CD4-positive, alpha-beta T cell treated with Interleukin-1 beta for 1 hour (primary cell): Measurements from ENCODE around the gene YJEFN3.

Experiments used
- DNase-seq, 2 donors: peaks; one replicate each; pipeline ENCODE4 v3.0.0-alpha.2; 2020 to 2022

YJEFN3 gene

DNA sequence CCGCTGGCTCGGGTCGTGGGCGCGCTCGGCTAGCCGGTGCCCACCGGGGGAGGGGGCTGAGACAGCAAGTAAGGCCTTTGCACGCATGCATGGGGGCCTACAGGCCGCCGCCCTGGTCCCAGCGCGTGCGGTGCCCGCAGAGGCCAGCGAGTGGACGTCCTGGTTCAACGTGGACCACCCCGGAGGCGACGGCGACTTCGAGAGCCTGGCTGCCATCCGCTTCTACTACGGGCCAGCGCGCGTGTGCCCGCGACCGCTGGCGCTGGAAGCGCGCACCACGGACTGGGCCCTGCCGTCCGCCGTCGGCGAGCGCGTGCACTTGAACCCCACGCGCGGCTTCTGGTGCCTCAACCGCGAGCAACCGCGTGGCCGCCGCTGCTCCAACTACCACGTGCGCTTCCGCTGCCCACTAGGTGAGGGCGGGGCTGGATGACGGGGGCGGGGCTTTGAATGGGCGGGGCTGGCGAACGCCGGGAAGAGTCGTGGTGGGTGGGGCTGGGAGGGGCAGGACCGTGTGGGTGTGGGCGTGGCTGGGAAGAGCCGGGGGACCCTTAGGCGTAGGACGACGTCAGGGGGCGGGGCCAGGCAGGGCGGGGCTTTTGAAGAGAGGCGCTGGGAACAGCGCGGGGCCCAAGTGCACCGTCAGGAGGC is 11.5 kb downstream of the YJEFN3 start:
- DNase-seq, result peak; percentile 80 to 82

DNA sequence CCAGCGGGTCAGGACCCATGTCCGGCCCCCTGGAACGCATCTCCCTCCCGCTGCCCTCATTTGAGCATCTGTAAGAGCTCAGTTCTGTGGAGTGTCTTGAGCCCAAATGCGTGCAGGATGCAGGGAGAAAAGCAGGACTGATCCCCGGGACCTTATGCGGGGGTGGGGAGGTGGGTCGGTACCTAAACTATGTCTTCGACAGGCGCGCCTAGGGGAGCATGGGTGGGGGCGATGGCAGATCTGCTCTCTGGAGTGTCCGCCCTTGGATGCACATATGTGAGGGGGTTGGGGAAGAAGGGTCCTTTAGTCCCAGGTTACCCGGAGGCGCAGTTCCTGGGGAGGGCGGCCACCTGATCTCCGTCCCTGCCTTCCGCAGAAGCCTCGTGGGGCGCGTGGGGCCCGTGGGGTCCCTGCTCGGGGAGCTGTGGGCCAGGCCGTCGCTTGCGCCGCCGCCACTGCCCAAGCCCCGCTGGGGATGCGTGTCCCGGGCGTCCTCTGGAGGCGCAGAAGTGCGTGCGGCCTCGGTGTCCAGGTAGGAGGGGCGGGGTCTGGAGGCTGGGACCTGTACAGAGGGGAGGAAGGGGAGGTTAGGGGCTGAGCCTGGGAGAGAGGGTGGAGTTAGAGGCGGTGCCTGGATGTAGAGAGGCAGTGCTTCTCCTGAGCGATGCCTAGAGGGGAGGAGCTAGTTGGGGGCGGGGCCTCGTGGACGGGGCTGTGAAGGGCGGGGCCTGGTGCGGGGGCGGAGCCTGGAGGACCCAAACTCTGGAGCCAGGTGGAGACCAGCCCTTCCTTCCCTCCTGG is 12.2 kb downstream of the YJEFN3 start:
- peak; percentile 80 to 83 for DNase-seq

DNA sequence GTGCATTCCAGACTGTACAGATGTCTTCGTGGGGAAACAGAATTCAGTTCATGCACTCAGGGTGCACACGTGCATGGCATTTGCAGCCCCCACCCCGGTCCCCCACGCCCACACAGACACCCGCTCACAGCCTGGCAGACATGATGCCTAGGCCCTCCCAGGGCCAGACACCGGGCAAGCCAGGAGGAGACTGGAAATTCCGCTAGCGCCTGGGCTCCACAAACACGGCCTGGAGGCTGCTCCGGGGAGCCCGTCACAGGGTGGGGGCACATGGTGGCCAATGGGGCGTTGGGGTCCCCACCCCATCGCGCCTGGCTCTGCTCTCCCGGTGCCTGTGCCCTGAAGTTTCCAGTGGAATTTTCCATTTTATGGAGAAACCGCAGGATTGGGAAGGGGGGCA is 12.9 kb downstream of the YJEFN3 start:
- DNase-seq, result no peak

DNA sequence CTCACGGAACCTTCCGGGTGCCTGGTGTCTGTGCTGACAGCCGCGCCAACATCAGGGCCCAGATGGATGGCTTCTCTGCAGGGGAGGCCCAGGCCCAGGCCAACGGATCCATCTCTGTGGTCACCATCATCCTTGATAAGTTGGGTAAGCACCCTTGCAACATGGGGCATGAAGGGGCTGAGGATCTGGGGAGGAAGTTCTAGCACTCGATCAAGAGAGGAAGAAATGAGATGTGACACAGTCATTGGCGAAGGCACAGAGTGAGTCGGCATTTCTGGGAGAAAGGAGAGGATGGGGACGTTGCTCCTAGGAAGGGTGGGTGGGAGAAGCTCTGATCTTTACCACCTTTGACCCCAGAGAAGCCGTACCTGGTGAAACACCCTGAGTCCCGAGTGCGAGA is 13.8 kb downstream of the YJEFN3 start:
- peak in 1 of 2 donors; percentile 17 for DNase-seq

DNA sequence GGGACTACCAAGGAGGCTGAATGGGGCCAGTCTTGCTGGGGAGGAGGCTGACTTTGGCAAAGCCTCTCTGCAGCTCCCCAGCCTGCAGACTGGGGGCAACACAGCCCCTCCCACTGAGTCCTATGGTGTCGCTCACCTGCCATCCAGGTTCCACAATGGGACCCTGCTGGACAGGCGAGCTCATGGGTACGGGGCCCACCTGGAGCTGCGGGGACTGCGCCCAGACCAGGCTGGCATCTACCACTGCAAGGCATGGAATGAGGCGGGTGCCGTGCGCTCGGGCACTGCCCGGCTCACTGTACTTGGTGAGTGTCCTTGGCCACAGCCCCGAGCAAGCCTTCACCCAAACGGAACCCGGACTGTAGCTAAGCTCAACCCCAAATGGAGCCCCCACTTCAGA is 14.4 kb downstream of the YJEFN3 start:
- no peak for DNase-seq

DNA sequence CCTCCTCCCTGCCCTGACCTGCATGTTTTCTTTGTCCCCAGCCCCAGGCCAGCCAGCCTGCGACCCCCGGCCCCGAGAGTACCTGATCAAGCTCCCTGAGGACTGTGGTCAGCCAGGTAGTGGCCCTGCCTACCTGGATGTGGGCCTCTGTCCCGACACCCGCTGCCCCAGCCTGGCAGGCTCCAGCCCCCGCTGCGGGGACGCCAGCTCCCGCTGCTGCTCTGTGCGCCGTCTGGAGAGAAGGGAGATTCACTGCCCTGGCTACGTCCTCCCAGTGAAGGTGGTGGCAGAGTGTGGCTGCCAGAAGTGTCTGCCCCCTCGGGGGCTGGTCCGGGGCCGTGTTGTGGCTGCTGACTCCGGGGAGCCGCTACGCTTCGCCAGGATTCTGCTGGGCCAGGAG is 14.9 kb downstream of the YJEFN3 start:
- DNase-seq, result no peak

DNA sequence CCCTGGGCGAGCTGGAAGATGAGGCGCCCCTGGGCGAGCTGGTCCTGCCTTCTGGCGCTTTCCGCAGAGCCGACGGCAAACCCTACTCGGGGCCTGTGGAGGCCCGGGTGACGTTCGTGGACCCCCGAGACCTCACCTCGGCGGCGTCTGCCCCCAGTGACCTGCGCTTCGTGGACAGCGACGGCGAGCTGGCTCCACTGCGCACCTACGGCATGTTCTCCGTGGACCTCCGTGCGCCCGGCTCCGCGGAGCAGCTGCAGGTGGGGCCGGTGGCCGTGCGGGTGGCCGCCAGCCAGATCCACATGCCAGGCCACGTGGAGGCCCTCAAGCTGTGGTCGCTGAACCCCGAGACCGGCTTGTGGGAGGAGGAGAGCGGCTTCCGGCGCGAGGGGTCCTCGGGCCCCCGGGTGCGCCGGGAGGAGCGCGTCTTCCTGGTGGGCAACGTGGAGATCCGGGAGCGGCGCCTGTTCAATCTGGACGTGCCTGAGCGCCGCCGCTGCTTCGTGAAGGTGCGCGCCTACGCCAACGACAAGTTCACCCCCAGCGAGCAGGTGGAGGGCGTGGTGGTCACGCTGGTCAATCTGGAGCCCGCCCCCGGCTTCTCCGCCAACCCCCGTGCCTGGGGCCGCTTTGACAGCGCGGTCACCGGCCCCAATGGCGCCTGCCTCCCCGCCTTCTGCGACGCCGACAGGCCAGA is 15.7 kb downstream of the YJEFN3 start:
- no peak for DNase-seq

DNA sequence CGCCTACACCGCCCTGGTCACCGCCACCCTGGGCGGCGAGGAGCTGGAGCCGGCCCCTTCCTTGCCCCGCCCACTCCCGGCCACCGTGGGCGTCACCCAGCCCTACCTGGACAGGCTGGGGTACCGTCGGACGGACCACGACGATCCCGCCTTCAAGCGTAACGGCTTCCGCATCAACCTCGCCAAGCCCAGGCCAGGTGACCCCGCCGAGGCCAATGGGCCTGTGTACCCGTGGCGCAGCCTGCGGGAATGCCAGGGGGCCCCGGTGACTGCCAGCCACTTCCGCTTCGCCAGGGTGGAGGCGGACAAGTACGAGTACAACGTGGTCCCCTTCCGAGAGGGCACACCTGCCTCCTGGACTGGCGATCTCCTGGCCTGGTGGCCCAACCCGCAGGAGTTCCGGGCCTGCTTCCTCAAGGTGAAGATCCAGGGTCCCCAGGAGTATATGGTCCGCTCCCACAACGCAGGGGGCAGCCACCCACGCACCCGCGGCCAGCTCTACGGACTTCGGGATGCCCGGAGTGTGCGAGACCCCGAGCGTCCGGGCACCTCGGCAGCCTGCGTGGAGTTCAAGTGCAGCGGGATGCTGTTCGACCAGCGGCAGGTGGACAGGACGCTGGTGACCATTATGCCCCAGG is 16.4 kb downstream of the YJEFN3 start:
- no peak for DNase-seq

DNA sequence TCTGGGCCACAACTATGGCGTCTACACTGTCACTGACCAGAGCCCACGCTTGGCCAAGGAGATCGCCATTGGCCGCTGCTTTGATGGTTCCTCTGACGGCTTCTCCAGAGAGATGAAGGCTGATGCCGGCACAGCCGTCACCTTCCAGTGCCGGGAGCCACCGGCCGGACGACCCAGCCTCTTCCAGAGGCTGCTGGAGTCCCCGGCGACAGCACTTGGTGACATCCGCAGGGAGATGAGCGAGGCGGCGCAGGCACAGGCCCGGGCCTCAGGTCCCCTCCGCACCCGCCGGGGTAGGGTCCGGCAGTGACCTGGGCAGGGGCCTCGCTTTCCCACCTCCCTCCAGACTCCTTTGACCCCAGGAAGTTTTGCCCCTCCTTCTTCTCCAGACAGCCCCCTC is 17.0 kb downstream of the YJEFN3 start:
- no peak for DNase-seq

DNA sequence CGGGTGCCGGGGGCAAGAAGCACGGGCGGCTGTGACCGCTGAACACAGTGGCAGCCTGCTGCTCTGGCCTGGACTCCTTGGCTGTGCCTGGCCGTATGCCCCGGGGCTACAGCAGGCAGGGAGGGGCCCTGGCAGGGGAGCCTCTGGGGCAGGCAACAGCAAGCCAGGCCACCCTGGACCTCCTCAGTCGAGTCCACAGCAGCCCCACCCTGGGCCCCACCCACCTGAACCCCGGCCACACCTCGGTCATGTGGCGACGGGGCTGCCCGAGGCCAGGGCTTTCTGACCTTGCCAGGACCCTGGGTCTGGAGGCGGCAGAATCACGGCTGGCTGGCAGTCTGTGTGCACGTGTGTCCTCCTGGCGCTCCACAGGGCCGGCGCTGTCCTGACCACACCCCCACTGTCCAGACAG is 18.0 kb downstream of the YJEFN3 start:
- DNase-seq, result no peak

DNA sequence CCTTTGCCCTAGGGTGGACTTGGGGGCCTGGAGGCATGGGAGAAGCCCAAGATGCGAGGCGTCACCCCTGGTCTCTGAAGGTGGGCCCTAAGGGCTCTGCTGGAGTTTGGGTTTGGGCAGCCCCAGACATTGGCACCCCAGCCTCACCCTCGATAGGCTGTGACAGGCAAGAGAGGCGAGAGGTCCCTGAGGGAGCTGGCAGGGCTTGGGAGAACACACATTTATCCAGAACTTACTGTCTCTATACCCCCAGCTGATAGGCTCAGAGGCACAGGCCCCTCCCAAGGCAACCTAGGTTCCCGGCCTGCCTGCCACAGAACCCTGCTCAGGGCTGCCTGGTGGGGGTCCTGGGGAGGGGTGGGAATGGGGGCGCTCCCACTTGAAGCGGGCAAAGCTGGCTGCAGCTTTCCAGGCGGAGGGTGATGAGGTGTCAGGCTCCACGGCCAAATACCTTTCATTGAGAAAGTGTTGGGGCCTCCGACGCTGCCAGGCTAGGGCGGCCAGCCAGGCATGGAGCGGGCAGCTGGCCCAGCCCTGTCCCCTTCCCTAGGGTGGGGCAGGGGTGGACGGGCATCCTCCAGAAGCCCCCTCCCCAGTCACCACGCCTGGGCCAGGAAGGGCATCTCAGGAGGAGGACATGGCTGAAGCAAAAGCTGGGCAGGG is 19.1 kb downstream of the YJEFN3 start:
- DNase-seq, result no peak

DNA sequence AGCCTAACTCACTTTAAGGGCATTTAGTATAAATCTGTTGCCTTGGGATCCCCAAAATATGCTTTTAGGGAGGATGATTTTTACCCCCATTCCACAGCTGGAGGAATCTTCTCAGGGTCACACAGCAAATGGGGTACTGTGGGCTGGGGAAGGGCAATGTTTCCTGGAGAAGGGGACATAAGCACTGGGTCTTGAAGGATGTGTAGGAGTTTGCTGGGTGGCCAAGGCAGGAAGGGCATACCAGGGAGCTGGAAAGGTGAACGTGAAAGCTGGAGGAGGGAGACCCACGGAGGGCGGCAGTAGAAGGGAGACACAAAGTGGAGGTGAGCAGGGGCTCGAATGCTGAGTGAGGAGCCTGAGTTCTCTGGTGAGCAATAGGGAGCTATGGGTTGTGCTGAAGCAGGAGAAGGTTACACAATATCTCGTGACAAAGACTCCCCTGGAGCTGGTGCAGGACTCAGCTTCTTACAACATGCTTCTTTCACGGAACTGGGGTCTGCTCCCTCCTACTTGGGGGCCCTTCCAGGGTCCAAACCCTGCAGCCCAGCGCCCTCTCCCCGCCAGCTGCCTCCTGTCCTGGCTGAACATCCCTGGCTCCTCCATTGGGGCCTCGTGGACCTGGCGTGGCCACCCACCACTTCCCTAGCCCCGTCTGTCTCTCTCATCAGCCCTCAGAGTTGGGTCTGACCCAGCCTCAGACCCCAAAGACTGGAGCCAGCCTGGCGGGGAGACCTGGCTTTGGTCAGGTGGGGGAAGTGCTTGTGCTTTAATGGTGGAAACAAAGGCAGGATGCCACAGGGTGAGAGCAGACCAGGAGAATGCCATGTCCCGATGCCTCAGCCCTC is 20.4 kb downstream of the YJEFN3 start:
- no peak for DNase-seq

DNA sequence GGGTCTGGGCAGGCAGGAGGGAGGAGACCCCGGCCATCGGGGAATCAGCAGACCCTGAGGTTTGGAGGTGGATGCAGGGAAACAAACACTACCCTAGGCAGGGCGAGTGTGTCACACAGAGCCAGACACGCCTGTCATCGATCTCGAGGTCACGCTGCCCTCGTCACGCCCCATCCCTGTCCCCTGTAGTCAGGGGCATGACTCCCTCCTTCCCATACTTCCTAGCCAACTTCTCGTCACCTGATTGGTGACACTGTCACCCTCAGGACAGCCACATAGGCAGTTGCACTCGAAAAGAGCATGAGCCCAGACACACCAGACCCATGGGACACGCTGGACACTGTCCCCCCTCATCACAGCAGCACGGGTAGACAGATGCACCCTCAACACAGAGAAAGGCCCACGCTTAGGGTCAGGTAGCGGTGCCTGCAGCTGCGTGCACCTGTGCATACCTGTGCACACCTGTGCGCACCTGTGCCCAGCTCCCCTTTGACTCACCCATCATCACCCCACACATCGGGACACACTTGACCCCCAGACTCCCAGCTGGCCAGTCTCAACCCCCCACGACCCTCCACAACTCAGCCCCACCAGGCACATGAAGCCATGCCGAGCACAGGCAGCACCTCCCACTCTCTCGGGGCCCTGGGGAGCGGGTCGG is 21.2 kb downstream of the YJEFN3 start:
- DNase-seq, result no peak

DNA sequence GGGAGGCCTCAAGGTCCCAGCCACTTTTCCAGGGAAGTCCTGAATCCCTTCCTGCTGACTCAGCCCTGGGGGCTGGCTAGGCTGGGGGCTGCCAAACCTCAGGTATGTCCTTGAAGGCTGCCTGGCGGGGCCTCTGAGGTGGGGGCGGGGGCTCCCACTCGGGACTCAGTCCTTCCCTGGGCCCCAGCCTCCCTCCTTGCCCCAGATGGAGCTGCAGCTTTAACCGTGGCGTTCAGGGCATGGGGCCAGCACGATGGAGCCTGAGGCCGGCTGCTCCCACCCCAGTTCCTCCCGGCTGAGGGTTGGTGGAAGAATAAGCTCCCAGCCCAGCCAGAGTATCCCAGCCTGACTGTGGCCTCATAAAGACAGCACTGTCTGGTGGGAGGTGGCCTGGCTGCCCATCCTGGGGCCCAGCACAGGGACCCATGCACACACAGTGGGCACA is 21.8 kb downstream of the YJEFN3 start:
- DNase-seq, result no peak

DNA sequence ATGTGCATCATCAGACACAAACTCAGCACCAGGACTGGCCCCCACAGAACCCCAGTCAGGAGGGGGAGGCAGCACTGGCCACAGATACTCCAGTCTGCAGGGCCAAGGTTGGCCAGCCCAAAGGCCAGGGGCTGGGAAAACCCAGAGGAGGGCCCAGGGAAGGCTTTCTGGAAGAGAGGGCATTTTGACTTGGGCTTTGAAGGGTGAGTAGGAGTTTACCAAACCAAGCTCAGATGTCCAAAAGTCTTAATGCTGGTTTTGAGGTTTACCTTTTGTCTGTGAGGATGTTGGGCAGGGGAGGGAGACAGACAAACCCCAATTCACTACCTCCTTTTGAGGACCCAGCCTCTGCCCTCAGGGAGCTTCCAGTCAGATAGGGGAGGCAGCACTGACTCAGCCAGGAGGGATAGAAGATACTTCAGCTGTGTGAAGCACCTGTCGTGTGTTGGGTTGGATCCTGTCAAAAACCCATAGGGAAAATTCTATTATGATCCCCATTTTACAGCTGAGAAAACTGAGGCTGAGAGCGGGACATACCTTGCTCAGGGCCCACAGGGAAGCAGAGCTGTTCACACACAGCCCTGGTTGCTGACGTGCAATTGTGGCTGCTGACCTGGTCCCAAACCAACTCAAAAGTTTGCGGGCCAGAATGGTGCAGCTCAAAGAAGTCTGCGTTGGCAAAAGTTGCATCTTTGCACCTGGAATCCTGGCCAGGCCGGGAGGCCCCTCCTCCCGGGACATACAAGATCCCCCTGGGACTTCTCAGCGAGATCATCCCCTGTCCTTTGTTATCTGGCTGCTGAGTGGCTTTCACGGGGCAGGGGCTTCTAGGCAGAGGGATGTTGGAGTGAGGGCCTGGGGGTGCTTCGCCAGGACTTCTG is 22.5 kb downstream of the YJEFN3 start:
- DNase-seq, result no peak

DNA sequence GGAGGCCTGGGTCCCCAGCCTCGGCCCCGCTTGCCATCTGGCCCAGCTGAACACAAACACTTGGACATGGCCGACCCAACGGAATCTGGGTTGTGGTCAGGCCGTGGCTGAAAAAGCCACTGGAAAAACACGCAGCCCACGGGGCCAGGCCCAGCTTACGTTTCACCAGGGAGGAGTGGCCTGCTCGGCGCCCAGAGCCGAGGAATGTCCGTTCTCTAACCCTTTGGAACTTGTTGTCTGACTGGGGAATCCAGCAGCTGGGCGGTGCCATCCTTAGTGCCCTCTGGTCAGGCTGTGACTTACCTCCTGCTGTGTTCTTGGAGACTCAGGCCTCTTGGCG is 23.1 kb downstream of the YJEFN3 start:
- no peak for DNase-seq

DNA sequence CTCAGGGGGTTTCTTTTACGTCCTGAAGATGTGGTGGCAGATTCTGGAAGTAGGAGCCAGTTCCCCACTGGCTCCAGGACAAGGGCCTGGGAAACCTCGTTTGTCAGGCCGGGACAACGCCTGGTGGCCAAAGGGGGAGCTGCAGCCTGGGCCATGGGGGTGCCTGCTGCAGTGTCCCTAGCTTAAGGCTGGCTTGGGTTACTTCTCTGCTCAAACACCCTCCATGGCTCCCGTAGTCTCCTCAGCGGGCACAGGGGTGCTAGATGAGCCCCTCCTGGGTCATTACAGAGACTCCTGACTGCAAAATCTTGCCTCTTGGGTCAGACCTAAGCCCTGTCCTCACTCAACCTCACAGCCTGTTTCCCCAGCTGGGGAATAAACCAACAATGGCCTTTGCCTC is 24.1 kb downstream of the YJEFN3 start:
- DNase-seq, result peak in 1 of 2 donors; percentile 16

DNA sequence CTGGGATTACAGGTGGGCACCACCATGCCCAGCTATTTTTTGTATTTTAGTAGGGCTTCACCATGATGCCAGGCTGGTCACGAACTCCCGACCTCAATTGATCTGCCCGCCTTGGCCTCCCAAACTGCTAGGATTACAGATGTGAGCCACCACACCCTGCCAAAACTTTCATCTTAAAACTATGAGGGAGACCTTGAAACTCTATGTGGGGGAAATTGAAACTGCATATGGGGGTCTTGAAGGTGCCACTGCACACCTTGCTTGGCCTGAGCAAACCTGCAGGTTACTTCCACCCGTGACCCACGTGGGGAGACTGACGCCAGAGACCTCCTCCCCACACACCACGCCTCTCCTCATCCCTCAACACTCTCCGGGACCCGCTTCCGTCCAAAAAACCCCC is 25.0 kb downstream of the YJEFN3 start:
- no peak for DNase-seq

DNA sequence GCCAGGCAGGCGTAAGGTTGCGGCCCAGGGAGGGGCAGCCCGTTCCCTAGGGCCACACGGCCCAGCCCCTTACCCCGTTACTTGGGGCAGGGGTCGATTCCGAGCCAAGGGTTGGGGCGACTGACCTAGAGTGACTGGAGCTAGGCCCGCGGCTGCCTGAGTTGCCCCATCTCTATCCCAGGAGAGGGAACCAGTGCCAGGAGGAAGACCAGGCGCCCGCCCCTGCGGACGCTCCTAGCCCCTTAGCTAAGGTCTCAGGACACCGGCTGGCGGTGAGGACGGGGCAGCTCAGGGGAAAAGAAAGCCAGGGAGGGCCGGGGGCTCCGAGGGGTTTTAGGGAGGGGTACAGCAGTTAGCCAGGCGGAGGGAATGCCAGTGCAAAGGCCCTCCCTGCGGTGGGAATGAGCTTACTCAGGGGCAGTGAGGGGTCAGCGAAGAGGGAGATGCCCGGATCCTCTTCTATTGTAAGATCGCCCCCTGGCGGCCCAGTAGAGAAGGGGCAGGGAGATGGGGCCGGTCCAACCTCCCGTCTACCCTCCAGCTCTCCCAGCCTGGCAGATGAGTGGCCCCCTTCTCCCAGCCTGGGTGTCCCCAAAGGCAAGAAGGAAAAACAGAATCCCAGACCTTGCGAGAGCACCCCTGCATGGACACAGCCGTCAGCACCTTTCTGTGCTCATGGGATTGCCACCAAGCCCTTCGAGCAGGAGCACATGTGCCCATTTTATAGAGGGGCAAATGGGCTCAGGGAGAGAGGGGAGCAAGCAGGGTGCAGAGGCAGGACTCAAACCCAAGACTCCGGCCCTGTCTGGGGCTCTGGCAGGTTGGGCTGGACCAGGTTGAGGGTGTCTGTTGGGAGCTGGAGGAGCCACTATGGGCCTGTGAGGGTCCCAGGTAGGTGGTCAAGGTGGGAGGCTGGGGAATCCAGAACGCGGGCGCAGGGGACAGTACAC is 25.6 kb downstream of the YJEFN3 start:
- DNase-seq, result peak; percentile 50 to 51
